CD4-positive, alpha-beta T cell treated with Interleukin-21 for 1 hour (primary cell): ENCODE measurements around the gene TMEM44.
"Not testable (repeated sequence)": the region's sequence is repeated elsewhere in the genome, so short reads cannot be mapped to it uniquely, and the experiment has no call there.

Experiments
- DNase-seq: peaks from one replicate; pipeline ENCODE4 v3.0.0-alpha.2; 2020

TMEM44 gene

DNA sequence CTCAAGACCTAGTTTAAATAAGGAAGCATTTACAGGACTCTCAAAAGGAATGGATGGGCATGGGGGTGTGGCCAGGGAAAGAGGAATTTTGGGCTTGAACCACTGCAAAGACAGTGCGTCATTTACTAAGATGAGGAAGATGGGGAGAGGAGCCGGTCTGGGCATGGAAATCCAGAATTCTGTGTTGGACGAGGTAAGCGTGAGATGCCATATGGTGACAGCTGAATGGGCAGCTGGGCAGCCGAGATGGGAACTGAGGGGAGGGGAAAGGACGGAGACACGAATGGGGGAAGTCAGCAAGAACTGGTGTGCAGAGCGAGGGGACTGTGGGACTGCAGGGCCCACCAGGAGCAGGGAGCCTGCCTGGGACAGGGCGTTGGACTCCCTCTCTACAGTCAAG, 24.2 kb downstream of the TMEM44 start:
- DNase-seq, result no peak

DNA sequence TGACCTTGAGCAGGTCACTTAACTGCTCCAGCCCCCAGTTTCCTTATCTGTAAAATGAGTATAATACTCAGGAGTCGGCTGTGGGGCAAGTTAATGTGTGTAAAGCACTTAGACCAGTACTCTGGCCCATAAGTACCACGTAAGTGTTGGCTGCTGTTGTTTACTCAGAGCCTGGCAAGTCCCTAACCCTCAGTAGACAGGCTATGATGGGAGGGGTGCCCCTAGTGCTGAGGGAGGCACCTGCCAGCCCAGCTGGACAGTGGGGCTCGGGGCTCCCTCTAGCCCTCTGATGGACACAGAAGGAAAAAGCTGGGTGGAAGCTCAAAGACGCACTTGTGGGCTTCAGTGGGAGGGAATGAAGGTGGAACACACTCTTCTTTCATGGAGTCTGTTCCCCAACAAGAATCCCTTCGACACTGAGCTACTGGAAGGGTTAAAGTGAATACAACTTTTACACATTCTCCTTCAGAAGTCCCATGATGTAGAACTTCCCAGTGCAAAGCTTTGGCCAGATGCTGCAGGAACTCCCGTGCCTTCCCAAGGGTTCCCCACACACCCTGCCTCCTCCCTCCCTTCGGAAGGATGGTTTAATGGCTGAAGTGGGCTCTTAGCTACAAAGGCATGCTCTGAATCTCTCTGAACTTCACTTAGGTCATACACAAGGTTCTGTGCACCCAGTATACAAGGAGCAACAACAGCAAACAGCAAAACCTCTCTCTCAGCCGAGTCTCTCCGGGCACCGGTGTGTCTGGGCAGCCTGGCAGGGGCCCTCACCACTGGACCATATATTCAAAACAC, 25.4 kb downstream of the TMEM44 start:
- DNase-seq, result no peak

DNA sequence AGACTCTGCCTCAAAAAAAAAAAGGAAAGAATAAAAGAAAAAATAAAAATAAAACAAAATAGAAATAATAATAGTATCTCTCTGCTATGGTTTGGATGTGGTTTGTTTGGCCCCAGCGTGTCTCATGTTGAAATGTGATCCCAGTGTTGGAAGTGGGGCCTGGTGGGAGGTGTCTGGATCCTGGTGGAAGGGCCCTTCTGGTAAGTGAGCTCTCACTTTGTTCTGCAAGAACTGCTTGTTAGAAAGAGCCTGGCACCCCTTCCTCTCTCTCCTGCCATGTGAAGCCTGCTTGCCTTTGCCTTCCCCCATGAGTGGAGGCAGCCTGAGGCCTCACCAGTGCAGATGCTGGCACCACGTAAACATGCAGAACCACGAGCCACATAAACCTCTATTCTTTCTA, 26.3 kb downstream of the TMEM44 start:
- DNase-seq, result no peak

DNA sequence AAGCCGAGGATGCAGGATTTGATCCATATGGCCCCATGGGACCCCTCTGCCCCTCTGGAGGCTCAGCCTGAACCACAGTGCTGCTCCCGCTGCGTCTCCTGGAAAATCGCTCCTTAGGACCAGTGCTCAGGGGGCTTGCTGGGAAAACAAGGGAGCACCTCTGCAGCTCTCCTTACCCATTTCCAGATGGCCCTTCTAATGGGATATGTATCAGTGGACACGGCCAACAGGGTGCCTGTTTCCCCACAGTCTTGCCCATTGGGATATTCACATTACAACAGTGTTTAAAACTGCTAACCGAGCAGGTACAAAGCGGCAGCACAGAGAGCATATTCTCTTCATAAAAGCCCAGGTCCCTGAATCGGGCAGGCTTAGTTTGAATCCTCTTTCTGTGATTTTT, 27.1 kb downstream of the TMEM44 start:
- DNase-seq, result no peak

DNA sequence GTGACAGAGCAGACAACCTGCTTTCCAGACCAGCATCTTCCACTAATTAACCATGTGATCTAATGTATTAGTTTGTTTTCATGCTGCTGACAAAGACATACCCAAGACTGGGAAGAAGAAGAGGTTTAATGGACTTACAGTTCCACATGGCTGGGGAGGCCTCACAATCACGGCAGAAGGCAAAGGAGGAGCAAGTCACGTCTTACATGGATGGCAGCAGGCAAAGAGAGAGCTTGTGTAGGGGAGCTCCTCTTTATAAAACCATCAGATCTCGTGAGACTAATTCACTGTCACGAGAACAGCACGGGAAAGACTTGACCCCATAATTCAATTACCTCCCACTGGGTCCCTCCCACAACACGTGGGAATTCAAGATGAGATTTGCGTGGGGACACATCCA, 27.9 kb downstream of the TMEM44 start:
- DNase-seq, result not testable (repeated sequence)

DNA sequence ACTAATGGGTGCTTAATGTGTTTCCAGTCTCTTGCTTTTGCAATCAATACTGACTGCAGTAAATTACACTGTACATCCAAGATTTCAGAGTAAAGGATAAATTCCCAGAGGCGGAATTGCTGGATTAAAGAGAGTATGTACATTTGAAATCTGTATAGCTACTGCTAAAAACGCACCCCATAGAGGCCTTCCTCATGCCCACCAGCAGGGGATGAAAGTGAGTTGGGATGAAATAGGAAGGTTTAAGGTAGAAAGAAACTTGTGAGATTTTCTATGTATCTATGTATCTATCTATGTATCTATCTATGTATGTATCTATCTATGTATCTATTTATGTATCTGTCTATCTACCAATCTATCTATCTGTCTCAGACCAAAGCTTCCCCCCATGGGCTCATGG, 28.4 kb downstream of the TMEM44 start:
- no peak for DNase-seq

DNA sequence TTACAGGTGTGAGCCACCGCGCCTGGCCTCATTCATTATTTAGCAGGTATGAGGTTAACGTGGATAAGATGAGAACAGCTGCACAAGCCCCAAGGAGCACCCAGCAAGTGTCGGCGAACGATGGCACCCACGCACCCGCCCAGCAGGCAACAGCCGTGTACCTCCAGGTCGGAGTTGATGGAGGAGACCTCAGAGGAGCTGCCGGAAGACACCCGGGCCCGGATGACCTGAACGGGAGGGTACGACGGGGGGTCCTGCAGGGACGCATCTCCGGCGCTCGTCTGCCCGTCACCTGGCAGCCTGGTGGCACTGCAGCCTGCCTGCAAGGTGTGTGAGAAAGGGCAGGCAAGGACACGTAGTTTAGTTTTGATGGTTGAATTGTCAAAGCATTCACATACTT, 29.1 kb downstream of the TMEM44 start:
- no peak for DNase-seq

DNA sequence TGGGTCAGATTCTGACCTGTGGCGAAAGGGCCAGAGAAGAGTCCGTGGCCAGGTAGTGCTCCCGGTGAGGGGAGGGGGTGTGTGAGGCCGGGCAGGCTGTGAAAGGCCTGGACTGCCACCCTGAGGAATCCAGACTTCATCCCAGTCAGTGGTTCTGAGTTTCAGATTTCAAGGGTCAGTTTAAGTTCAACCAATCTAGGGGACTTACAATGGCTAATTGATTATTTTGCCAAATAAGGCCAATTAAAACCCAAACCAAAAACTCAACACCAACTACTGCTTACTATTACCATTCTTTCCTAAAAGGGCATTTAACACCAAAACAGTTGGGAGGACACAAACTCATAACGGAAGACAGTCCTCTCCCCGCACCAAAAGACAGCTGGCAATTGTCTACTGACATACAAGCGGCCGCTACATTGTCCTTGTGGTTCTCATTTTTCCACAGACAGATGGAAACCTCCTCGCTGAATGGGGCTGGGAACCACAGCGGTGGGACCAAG, 30.5 kb downstream of the TMEM44 start:
- no peak for DNase-seq

DNA sequence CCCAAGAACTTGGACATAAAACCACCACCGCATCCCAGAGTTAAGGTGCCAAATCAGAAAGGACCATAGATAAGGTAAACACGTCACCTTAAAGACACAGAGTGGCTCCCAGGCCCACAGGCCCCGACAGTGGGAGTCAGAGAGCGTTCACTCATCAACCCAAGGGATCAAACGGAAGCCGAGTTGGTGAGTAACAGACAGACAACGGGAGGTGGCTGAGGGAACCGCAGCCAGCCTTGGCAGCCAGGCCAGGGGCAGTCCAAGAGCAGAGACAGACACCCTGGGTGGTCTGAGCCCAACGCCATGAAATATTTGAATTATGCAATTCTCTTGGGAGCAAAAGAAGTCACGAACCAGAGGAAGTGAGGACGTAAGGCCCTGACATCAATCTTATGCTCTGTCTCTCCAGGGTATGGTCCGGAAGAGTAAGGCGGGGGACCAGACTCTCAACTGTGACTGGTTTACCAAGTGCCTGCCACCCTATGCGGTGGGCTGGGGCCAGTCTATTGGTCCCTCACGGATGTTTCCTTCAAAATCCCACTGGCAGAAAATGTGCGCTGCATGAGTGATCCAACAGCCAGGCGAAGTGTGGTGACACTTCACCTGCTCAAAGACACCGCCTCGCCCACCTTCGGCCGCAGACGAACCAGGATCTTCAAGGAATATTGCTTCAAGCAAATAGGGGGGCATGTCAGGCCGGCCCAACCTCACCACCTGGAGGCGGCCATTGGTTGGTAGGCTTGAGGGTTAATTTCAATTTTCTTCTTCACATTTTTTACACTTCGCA, 34.3 kb downstream of the TMEM44 start:
- no peak for DNase-seq

DNA sequence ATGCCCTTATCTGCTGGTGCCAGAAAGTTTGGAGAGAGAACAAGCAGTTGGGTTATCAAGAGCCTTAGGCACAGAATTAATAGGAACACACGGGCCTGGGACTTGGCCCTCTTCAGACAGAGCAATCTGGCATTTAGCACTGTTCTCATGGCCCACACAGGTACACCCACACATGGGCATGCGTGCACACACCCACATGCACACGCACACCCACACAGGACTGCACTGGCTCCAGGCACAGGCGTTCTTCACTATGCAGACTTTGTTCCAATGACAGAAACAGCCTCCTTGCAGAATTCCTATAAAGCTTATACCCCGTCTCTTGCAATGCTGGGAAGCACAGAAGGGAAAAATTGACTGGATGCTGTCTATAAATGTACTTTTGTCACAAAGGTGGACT, 36.3 kb downstream of the TMEM44 start:
- no peak for DNase-seq

DNA sequence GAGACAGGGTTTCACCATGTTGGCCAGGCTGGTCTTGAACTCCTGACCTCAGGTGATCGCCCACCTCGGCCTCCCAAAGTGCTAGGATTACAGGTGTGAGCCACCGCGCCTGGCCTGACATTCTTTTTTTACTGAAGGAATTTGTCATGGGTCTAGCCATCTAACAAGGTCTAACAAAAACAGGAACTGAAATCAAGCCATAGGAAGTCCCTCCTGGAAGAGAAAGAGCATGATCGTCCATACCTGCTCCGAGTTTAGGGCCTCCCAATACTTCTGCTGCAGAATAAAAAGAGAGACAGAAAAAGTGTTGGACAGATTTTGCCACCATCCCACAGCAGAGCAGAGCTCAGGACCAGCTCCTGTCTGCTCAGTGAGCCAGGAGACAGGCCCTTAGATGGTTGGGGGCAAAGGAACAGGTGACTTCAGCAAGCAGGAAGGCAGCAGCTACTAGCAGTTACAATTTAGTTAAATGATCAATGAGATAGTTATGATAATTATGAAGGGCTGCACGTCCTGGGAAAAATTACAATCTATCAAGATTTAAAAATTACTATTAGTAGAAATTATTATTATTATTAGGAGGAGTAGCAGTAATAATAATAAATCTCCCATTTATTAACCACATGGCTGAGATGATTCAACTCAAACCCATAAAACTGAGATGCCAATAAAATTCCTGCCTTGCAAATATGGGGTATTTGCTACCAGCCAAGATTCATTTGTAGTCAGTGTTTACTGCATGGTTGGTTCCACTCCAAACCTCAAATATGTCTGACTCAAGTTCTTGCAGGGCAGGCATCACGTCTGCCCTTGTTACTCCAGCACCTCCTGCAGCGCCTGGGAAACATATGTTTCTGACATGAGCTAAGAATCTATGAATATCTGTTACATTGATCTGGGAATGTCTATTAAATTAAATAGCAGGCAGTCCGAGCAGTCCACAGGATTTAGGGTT, 40.1 kb downstream of the TMEM44 start:
- no peak for DNase-seq

DNA sequence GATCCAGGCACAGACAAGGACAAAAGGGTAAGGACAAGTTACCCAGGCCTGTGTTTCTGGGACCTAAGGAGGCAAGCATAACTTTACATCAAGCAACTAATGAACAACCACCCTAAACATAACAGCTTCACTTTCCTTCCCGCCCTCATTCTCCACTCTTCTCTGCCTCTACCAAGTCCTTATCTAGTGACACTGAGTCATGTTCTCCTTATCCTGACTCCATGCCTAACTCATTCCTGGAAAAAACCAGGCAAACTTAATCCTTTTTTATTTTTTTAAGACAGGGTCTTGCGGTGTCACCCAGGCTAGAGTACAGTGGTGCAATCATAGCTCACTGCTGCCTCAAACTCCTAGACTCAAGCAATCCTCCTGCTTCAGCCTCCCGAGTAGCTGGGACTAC, 44.5 kb downstream of the TMEM44 start:
- DNase-seq, result no peak

DNA sequence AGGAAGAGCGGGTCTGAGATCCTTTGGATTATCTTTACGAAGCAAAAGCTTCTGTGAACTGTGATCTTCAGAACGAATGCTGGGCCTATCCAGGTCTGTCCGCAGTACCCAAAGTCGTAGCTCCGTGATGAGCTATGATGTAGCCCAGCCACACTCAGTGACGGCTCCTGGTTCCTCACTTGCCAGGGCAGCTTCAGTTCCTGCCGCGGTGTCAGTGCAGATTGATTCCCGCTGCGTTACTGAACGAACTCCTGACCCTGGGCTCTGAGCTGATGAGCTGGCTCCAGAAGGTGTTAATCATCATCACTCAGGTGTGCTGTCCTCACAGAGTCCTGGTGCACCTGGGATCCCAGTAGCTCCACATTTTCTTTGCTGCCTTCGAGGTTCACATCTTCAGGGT, 45.0 kb downstream of the TMEM44 start:
- DNase-seq, result no peak

DNA sequence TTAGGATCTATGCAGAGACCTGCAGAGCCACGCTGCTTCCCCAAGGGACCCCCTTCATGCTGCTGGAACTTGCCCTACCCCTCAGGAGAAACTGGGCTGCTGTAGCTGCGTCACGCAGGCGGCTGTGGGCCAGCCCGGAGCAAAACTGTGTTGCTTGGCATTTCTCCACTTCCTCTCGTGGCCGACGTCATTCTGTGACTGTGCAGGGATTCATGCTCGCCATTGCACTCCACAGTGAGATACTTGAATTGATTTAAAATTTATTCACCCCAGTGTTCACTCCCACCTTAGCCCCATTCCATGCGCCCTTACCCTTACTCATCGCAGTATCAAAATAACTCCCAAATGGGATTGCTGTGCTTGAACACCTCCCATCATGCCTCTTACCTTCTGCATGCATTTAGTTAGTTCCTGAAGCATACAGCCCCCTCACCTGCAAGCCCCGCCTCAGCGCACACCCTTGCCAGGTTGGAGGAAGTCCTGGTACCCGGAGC, 45.7 kb downstream of the TMEM44 start:
- no peak for DNase-seq

DNA sequence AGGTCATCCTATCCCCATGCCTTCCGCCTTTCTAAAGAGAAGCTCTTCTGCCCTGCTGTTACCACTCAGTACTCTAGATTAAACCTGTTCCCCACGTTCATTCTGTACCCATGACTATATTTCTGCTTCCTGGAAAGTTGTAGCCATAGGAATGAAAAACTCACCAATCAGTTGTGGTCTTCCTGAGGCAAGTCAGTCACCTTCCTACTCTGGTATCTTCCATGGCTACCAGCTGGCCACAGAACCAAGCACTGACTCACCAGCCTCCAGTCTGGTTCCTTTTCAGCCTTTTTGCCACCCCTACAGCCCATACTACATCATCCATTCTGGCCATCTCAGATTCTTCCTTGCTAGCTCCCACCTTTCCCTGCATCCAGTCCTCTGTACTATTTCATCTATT, 46.4 kb downstream of the TMEM44 start:
- DNase-seq, result no peak

DNA sequence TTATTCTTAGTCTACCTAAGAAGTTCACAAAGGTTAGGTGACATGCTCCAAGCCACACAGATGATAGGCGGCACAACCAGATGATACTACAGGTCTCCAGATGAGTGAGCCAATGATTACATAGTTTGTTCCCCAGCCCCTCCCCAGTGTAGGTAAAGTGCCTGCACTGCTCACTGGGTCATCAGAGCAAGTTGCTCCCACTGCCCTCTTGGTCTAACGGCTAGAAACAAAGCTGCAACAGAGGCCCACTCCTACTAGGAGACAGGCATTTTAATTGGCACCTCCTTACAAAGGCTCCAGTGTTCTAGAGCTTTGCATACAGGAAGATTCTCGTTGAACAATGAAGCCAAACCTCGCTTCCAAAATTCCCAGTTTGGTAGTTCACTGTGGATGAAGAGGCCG, 47.3 kb downstream of the TMEM44 start:
- no peak for DNase-seq

DNA sequence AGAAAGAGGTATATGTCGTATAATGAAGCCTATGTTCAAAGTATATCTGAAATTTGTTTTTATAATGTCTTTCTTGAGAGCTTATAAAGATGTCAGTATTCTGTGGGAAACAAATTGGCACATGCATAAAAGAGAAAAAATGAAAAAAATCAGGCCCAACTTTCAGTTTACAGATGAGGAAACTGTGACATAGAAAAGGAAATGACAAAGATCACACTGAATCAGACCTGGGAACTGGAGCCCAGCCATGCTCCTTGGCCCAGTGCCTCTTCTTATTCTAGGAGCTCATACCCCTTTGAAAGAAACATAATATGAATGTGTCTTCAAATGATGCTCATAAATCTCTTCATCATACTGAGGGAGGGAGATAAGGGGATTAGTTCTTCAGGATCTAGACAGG, 48.4 kb downstream of the TMEM44 start:
- no peak for DNase-seq

DNA sequence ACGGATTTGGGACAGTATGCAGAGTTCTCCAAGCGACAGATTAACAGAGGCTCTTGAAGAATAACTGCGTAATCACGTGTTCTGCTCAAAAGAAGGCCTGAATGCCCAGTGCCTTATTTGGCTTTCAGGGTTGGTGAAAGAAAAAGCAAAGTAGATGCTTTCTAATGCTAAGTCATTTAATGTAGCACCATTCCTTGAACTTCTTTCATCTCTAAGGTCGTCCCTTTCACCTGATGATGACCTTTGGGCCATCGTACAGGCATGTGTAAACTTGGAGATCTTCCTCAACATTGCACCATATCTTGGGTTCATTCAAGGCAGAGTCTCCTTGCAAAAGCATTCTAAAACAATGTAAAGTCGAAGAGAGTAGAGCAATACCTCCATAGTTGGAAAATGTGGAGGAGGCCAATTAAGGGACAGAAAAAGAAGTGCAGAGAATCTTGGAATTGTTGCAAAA, 48.9 kb downstream of the TMEM44 start:
- DNase-seq, result no peak

DNA sequence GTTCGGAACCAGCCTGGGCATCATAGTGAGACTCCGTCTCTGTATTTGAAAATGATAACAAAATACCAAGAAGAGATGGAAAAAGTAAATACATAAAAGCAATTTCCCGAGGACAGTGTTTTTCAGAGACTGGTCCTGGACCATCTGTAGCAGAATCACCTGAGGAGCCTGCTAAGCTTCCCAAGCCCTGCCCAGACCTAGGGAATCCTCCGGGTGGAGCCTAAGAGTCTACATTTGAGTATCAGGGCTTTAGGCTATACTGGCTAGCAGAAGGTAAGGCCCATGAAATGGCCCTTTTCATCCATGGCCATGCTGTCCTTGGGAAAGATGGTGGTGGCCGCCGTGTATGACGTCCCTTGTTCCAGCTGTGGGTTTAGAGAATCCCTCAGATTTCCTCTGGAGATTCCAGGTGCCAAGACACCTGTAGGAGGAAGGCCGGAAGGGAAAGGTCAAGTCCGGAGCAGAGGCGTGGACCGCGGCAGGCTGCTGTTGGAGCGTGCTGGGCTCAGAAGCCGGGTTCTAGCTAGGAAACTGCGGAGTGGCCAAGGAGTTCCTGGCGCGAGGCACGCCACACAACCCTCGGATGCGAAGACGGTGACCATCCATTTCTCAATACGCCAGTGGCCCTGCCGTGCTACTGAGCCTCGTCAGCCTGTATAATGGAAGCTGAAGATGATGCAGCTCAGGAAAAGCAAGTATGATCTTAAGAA, 50.9 kb downstream of the TMEM44 start:
- DNase-seq, result no peak

DNA sequence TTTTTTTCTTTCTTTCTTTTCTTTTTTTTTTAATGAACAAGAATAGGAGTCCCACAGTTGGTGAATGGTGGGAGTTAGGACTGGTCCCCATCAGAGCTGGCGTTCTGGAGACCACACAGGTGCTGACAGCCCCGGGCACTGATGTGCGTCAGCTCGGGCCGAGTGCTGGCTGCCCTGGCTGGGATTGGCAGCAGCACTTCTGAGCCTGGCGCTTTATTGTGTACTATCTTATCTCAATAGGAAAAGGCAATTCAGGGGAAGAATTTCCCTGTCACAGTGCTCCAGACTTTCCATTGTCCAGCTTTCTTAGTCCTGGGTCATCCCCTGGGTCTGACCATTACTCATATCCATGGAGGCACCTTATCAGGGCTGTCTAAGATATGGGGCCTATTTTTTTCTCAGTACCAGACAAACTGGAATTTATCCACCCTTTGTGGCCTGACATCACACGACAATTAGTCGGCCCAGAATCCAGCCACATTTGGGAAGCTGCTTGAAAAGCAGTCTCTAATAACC, 54.1 kb downstream of the TMEM44 start:
- no peak for DNase-seq

DNA sequence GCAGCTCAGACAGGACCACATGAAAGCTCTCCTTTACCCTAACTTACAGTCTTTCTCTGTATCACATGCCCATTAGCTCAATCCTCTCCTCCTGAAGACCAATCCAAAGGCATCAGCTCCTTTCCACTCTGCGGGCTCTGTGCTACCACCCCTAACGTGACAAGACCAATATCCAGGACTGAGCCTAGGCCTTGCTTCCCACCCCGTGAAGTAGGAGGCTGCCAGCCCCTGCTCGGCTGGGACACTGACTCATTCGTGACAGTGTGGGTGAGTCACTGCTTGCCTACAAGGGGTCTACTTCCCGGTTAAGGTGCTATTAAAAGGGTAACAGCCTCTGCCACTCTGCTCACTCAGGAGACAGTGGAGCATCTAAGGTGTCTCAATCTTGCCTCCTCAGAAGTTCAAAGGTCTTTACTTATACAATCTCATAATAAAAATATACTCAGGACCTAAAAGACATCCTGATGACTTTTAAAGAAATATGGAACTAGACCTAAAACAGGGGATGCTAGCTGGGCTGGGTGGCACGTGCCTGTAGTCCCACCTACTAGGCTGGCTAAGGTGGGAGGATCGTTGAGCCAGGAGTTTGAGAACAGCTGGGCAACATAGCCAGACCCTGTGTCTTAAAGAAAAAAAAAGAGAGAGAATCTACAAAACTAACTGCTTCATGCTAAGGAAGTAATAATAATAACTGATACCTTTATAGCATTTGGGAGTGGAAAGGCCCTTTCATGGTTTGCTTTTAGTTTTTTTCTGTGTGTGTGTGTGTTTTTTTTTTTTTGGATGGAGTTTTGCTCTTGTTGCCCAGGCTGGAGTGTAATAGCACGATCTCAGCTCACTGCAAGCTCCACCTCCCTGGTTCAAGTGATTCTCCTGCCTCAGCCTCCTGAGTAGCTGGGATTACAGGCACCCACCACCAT, 55.0 kb downstream of the TMEM44 start:
- no peak for DNase-seq
